ENCODE measurements around the gene KEAP1.
"Not testable (repeated sequence)": the region's sequence is repeated elsewhere in the genome, so short reads cannot be mapped to it uniquely, and the experiment has no call there.

KEAP1 gene

GRCh38 chr19:10461047-10461949 is 41.9 kb downstream of the KEAP1 start:
- Histone ChIP-seq H3K27ac (ENCODE audit: low read depth, low read length) (no peak overlapping the region), H3K27me3 (ENCODE audit: insufficient read depth, low read length) (no peaks in the 10 kb centered on the region), H4K12ac (ENCODE audit: low read depth, low read length) (no peak overlapping the region), H4K91ac (ENCODE audit: low read depth, low read length) (no peak overlapping the region), H2BK12ac (ENCODE audit: low read length) (no peak overlapping the region), H3K79me1 (ENCODE audit: low read length) (no peaks in the 10 kb centered on the region), H3K9me3 (ENCODE audit: insufficient read depth, low read depth, low read length) (no peaks in the 10 kb centered on the region), H3K18ac (ENCODE audit: low read length) (no peak overlapping the region), H3K9ac (ENCODE audit: low read length) (no peak overlapping the region), H3K4me3 (ENCODE audit: low read depth, low read length) (peak overlapping the region; percentile 62), H2AK5ac (ENCODE audit: low read length) (no peak overlapping the region), H3K4me1 (ENCODE audit: control insufficient read depth in 1 of 2, insufficient read depth in 2 of 2, low read length in 2 of 2) (peaks cover 6 to 7% of the 10 kb centered on the region in 2 experiments), H2BK5ac (ENCODE audit: low read depth, low read length, poor library complexity) (peak overlapping the region; percentile 14), H3K4me2 (ENCODE audit: low read length) (peak overlapping the region; percentile 69), H4K8ac (ENCODE audit: low read depth, low read length) (peak overlapping the region; percentile 40), H2BK120ac (ENCODE audit: insufficient read depth, low read length, poor library complexity) (no peak overlapping the region), H3K23ac (ENCODE audit: low read length) (no peak overlapping the region), H3K4ac (ENCODE audit: low read depth, low read length) (no peak overlapping the region), H2AFZ (ENCODE audit: insufficient read depth, low read length, poor library complexity) (peak overlapping the region; percentile 97), H3K36me3 (ENCODE audit: control insufficient read depth in 1 of 2, insufficient read depth in 2 of 2, low read length in 2 of 2) (no peaks in the 10 kb centered on the region), H3K14ac (ENCODE audit: low read length) (no peak overlapping the region), H3K79me2 (ENCODE audit: control insufficient read depth, insufficient read depth, low read length, poor library complexity) (no peaks in the 10 kb centered on the region)
- DNase-seq, result peak; percentile 90 to 95
- no CpG with 5 or more reads among the region's 45 CpGs for WGBS (ENCODE audit: extremely low coverage, insufficient coverage, insufficient read length)

GRCh38 chr19:10460714-10461046 is 42.5 kb downstream of the KEAP1 start:
- Histone ChIP-seq H4K8ac (ENCODE audit: low read depth, low read length) (no peak overlapping the region), H3K4me3 (ENCODE audit: low read depth, low read length) (no peak overlapping the region), H3K36me3 (ENCODE audit: control insufficient read depth in 1 of 2, insufficient read depth in 2 of 2, low read length in 2 of 2) (no peaks in the 10 kb centered on the region), H3K18ac (ENCODE audit: low read length) (no peak overlapping the region), H2AFZ (ENCODE audit: insufficient read depth, low read length, poor library complexity) (no peak overlapping the region), H3K14ac (ENCODE audit: low read length) (no peak overlapping the region), H3K4ac (ENCODE audit: low read depth, low read length) (no peak overlapping the region), H3K4me2 (ENCODE audit: low read length) (no peak overlapping the region), H3K27ac (ENCODE audit: low read depth, low read length) (no peak overlapping the region), H4K91ac (ENCODE audit: low read depth, low read length) (no peak overlapping the region), H3K23ac (ENCODE audit: low read length) (no peak overlapping the region), H3K4me1 (ENCODE audit: control insufficient read depth in 1 of 2, insufficient read depth in 2 of 2, low read length in 2 of 2) (peaks cover 6 to 7% of the 10 kb centered on the region in 2 experiments), H3K79me1 (ENCODE audit: low read length) (no peaks in the 10 kb centered on the region), H2BK5ac (ENCODE audit: low read depth, low read length, poor library complexity) (no peak overlapping the region), H2BK12ac (ENCODE audit: low read length) (no peak overlapping the region), H4K12ac (ENCODE audit: low read depth, low read length) (no peak overlapping the region), H2BK120ac (ENCODE audit: insufficient read depth, low read length, poor library complexity) (no peak overlapping the region), H3K9ac (ENCODE audit: low read length) (no peak overlapping the region), H3K27me3 (ENCODE audit: insufficient read depth, low read length) (no peaks in the 10 kb centered on the region), H3K79me2 (ENCODE audit: control insufficient read depth, insufficient read depth, low read length, poor library complexity) (no peaks in the 10 kb centered on the region), H2AK5ac (ENCODE audit: low read length) (no peak overlapping the region), H3K9me3 (ENCODE audit: insufficient read depth, low read depth, low read length) (no peaks in the 10 kb centered on the region)
- no peak for DNase-seq
- no CpG with 5 or more reads among the region's 8 CpGs for WGBS (ENCODE audit: extremely low coverage, insufficient coverage, insufficient read length)

- no CpG with 5 or more reads among the region's 7 CpGs for WGBS (ENCODE audit: extremely low coverage, insufficient coverage, insufficient read length)
- not testable (repeated sequence) for H4K8ac ChIP-seq (ENCODE audit: low read depth, low read length)
Measured at GRCh38 chr19:10458733-10459132, 44.4 kb downstream of the KEAP1 start.

GRCh38 chr19:10454267-10454666 is 48.9 kb downstream of the KEAP1 start:
- Histone ChIP-seq H3K4ac (ENCODE audit: low read depth, low read length) (no peak overlapping the region), H2AK5ac (ENCODE audit: low read length) (no peak overlapping the region), H3K23ac (ENCODE audit: low read length) (no peak overlapping the region), H2BK120ac (ENCODE audit: insufficient read depth, low read length, poor library complexity) (no peak overlapping the region), H4K91ac (ENCODE audit: low read depth, low read length) (no peak overlapping the region), H2BK5ac (ENCODE audit: low read depth, low read length, poor library complexity) (no peak overlapping the region), H3K14ac (ENCODE audit: low read length) (no peak overlapping the region), H2BK12ac (ENCODE audit: low read length) (no peak overlapping the region), H4K8ac (ENCODE audit: low read depth, low read length) (no peak overlapping the region), H4K12ac (ENCODE audit: low read depth, low read length) (no peak overlapping the region), H2AFZ (ENCODE audit: insufficient read depth, low read length, poor library complexity) (no peak overlapping the region), H3K9ac (ENCODE audit: low read length) (no peak overlapping the region), H3K27ac (ENCODE audit: low read depth, low read length) (no peak overlapping the region), H3K4me1 (ENCODE audit: control insufficient read depth in 1 of 2, insufficient read depth in 2 of 2, low read length in 2 of 2) (no peaks in the 10 kb centered on the region), H3K79me1 (ENCODE audit: low read length) (no peaks in the 10 kb centered on the region), H3K36me3 (ENCODE audit: control insufficient read depth in 1 of 2, insufficient read depth in 2 of 2, low read length in 2 of 2) (no peaks in the 10 kb centered on the region), H3K9me3 (ENCODE audit: insufficient read depth, low read depth, low read length) (peaks cover 1% of the 10 kb centered on the region), H3K4me3 (ENCODE audit: low read depth, low read length) (no peak overlapping the region), H3K79me2 (ENCODE audit: control insufficient read depth, insufficient read depth, low read length, poor library complexity) (no peaks in the 10 kb centered on the region), H3K4me2 (ENCODE audit: low read length) (no peak overlapping the region), H3K18ac (ENCODE audit: low read length) (no peak overlapping the region), H3K27me3 (ENCODE audit: insufficient read depth, low read length) (no peaks in the 10 kb centered on the region)
- no peak for DNase-seq
- no CpG with 5 or more reads among the region's 5 CpGs for WGBS (ENCODE audit: extremely low coverage, insufficient coverage, insufficient read length)

More at GRCh38 chr19:10458733-10459132, 44.4 kb downstream of the KEAP1 start:
- H3K9me3 ChIP-seq (ENCODE audit: insufficient read depth, low read depth, low read length); H3K4me1 ChIP-seq (ENCODE audit: control insufficient read depth in 1 of 2, insufficient read depth in 2 of 2, low read length in 2 of 2); H3K4me3 ChIP-seq (ENCODE audit: low read depth, low read length); DNase-seq; H2AK5ac ChIP-seq (ENCODE audit: low read length); H2BK5ac ChIP-seq (ENCODE audit: low read depth, low read length, poor library complexity); H4K12ac ChIP-seq (ENCODE audit: low read depth, low read length); H3K4me2 ChIP-seq (ENCODE audit: low read length); H3K79me2 ChIP-seq (ENCODE audit: control insufficient read depth, insufficient read depth, low read length, poor library complexity); H3K4ac ChIP-seq (ENCODE audit: low read depth, low read length); H2BK12ac ChIP-seq (ENCODE audit: low read length); H4K91ac ChIP-seq (ENCODE audit: low read depth, low read length); H3K9ac ChIP-seq (ENCODE audit: low read length); H3K36me3 ChIP-seq (ENCODE audit: control insufficient read depth in 1 of 2, insufficient read depth in 2 of 2, low read length in 2 of 2); H2AFZ ChIP-seq (ENCODE audit: insufficient read depth, low read length, poor library complexity); H3K14ac ChIP-seq (ENCODE audit: low read length); H3K79me1 ChIP-seq (ENCODE audit: low read length); H2BK120ac ChIP-seq (ENCODE audit: insufficient read depth, low read length, poor library complexity); H3K27ac ChIP-seq (ENCODE audit: low read depth, low read length); H3K18ac ChIP-seq (ENCODE audit: low read length); H3K27me3 ChIP-seq (ENCODE audit: insufficient read depth, low read length); H3K23ac ChIP-seq (ENCODE audit: low read length): not testable (repeated sequence)
